Medulla oblongata (tissue), 1 donor: ENCODE results near the gene SLC39A10.
"Not testable (repeated sequence)": the region's sequence is repeated elsewhere in the genome, so short reads cannot be mapped to it uniquely, and the experiment has no call there.

Experiments used
- DNase-seq: peaks from one replicate; pipeline ENCODE4 v3.0.0-alpha.2; 2015; ENCODE audit errors: extremely low spot score

Gene SLC39A10

GRCh38 chr2:195656859-195657633 is at the start of gene SLC39A10:
Gene SLC39A10 (plus strand): TSS chr2:195657226. CDS start chr2:195680043, 22,817 bp downstream.
- peak; percentile 100 for DNase-seq

GRCh38 chr2:195608768-195609454 is 48.1 kb upstream of the SLC39A10 start:
- peak; percentile 18 for DNase-seq

- peak; percentile 62 for DNase-seq
Measured at GRCh38 chr2:195610717-195611116, 46.3 kb upstream of the SLC39A10 start.

GRCh38 chr2:195612611-195613495 is 44.2 kb upstream of the SLC39A10 start:
- no peak for DNase-seq

GRCh38 chr2:195613922-195614321 is 43.1 kb upstream of the SLC39A10 start:
- no peak for DNase-seq

- DNase-seq: no peak
Measured at GRCh38 chr2:195619590-195619989, 37.4 kb upstream of the SLC39A10 start.

- no peak for DNase-seq
Measured at GRCh38 chr2:195620501-195620900, 36.5 kb upstream of the SLC39A10 start.

GRCh38 chr2:195622966-195623365 is 34.1 kb upstream of the SLC39A10 start:
- no peak for DNase-seq

GRCh38 chr2:195626507-195626906 is 30.5 kb upstream of the SLC39A10 start:
- no peak for DNase-seq

- no peak for DNase-seq
Measured at GRCh38 chr2:195628666-195629065, 28.4 kb upstream of the SLC39A10 start.

GRCh38 chr2:195632856-195633572 is 24.0 kb upstream of the SLC39A10 start:
- DNase-seq: no peak

- DNase-seq: no peak
Measured at GRCh38 chr2:195633573-195633870, 23.5 kb upstream of the SLC39A10 start.

- DNase-seq: no peak
Measured at GRCh38 chr2:195633974-195634373, 23.1 kb upstream of the SLC39A10 start.

GRCh38 chr2:195636890-195637289 is 20.1 kb upstream of the SLC39A10 start:
- DNase-seq: no peak

- no peak for DNase-seq
Measured at GRCh38 chr2:195638750-195639149, 18.3 kb upstream of the SLC39A10 start.

GRCh38 chr2:195639238-195639858 is 17.7 kb upstream of the SLC39A10 start:
- no peak for DNase-seq

GRCh38 chr2:195639959-195640358 is 17.1 kb upstream of the SLC39A10 start:
- no peak for DNase-seq

- no peak for DNase-seq
Measured at GRCh38 chr2:195642027-195642678, 14.9 kb upstream of the SLC39A10 start.

GRCh38 chr2:195642679-195643068 is 14.4 kb upstream of the SLC39A10 start:
- DNase-seq: no peak

- DNase-seq: not testable (repeated sequence)
Measured at GRCh38 chr2:195644708-195645107, 12.3 kb upstream of the SLC39A10 start.

- no peak for DNase-seq
Measured at GRCh38 chr2:195645413-195645812, 11.6 kb upstream of the SLC39A10 start.
